MM.1S (cell line): ENCODE results near the gene PEAR1.

Experiments
- CTCF ChIP-seq: fragments of 300-600 bp; sonication (generic); IDR thresholded peaks from 2 replicates; pipeline ENCODE4 v1.5.1; 2016; ENCODE audit warnings: antibody characterized with exemption, low read length, mixed read lengths
- EZH2phosphoT487 ChIP-seq: fragments of 300-600 bp; sonication (generic); IDR thresholded peaks from 2 replicates; pipeline ENCODE4 v1.6.1; 2018; ENCODE audit warnings: antibody characterized with exemption, low read length

GRCh38 chr1:156922986-156923669 is 29.6 kb downstream of the PEAR1 start:
- no peak for TF ChIP-seq CTCF
- TF ChIP-seq EZH2phosphoT487 = no peak
